PC-3 (cell line): Measurements from ENCODE around the gene HTR1A. TPM values are rescaled to one million over a fixed set of nuclear protein-coding genes. Genes with fewer than 3 reads are reported as not detected.

ENCODE experiments used
- ATAC-seq: fragments of 200-7000 bp; cut with Tn5 transposase; 2 replicates; pipeline ENCODE4 v1.9.1; 2020; ENCODE audit warnings: mild to moderate bottlenecking, moderate library complexity
- BruUV-seq: library from RNA; stranded (reverse); fragments of 400-500 nt; replicated peaks from 2 replicates; lab custom pipeline; 2021; lab: Mats Ljungman, UMichigan
- CTCF ChIA-PET: fragments of 300-600 bp; sonication (Branson Sonifier 250); formaldehyde crosslinking; loops from one replicate; lab custom pipeline; 2022; ENCODE audit warnings: antibody characterized with exemption; lab: Charles Lee
- POLR2A ChIA-PET: fragments of 300-600 bp; sonication (Branson Sonifier 250); formaldehyde crosslinking; loops from one replicate; lab custom pipeline; 2022; ENCODE audit warnings: antibody characterized with exemption; ENCODE audit not compliant: unreplicated experiment; lab: Charles Lee
- DNase-seq: peaks from one replicate; pipeline ENCODE4 v3.0.0-alpha.2; 2015
- H2AFZ ChIP-seq: fragments of 300-600 bp; sonication (generic); 2 replicates; pipeline ENCODE4 v1.6.0; 2016; ENCODE audit warnings: antibody characterized with exemption, low read length
- H3F3A ChIP-seq: fragments of 300-600 bp; sonication (generic); one replicate; pipeline ENCODE4 v1.6.0; 2017; ENCODE audit warnings: antibody characterized with exemption, low read length, control low read depth, mild to moderate bottlenecking; ENCODE audit not compliant: unreplicated experiment
- H3K27ac ChIP-seq: fragments of 300-600 bp; sonication (generic); 2 replicates; pipeline ENCODE4 v1.5.1; 2016; ENCODE audit warnings: mild to moderate bottlenecking, low read length
- H3K27me3 ChIP-seq: fragments of 300-600 bp; sonication (generic); 2 replicates; pipeline ENCODE4 v1.6.1; 2016; ENCODE audit warnings: low read length, mixed read lengths
- H3K36me3 ChIP-seq: fragments of 300-600 bp; sonication (generic); 2 replicates; pipeline ENCODE4 v1.6.1; 2016; ENCODE audit warnings: low read depth, mixed run types, low read length, mixed read lengths
- H3K4me1 ChIP-seq: fragments of 300-600 bp; sonication (generic); 2 replicates; pipeline ENCODE4 v1.5.1; 2016; ENCODE audit warnings: low read length; ENCODE audit not compliant: insufficient read depth
- H3K4me2 ChIP-seq: fragments of 300-600 bp; sonication (generic); 2 replicates; pipeline ENCODE4 v1.6.0; 2016; ENCODE audit warnings: low read length
- H3K4me3 ChIP-seq: fragments of 300-600 bp; sonication (generic); 2 replicates; pipeline ENCODE4 v1.5.1; 2016; ENCODE audit warnings: mild to moderate bottlenecking, low read length, mixed read lengths
- H3K79me2 ChIP-seq: fragments of 300-600 bp; sonication (generic); 2 replicates; pipeline ENCODE4 v1.6.1; 2017; ENCODE audit warnings: low read length, mixed read lengths
- H3K9ac ChIP-seq: fragments of 300-600 bp; sonication (generic); 2 replicates; pipeline ENCODE4 v1.6.0; 2016; ENCODE audit warnings: mild to moderate bottlenecking, low read length
- H3K9me2 ChIP-seq: fragments of 300-600 bp; sonication (generic); replicated peaks from 2 replicates; pipeline ENCODE4 v1.6.1; 2016; ENCODE audit warnings: mixed run types, low read length, mixed read lengths
- H3K9me3 ChIP-seq: fragments of 300-600 bp; sonication (generic); 2 replicates; pipeline ENCODE4 v1.6.1; 2016; ENCODE audit warnings: low read length, mixed read lengths
- H4K20me1 ChIP-seq: fragments of 300-600 bp; sonication (generic); 2 replicates; pipeline ENCODE4 v1.6.1; 2016; ENCODE audit warnings: low read length, mixed read lengths
- EZH2 ChIP-seq: fragments of 300-600 bp; sonication (generic); IDR thresholded peaks from one replicate; pipeline ENCODE4 v1.6.1; 2017; ENCODE audit warnings: antibody characterized with exemption, mild to moderate bottlenecking, low read length; ENCODE audit not compliant: unreplicated experiment
- EZH2phosphoT487 ChIP-seq: fragments of 300-600 bp; sonication (generic); IDR thresholded peaks from 2 replicates; pipeline ENCODE4 v1.6.1; 2018; ENCODE audit warnings: mild to moderate bottlenecking, antibody characterized with exemption, low read length, borderline replicate concordance
- intact Hi-C: fragments of 100-400 bp; cut with micrococcal nuclease; formaldehyde crosslinking; loops from 2 replicates; pipeline ENCODE4 v1.9.0; 2023
- total RNA-seq: library from RNA; depleted of rRNA; stranded (reverse); fragments of >200 nt; gene quantifications from 2 replicates; pipeline ENCODE4 v1.2.3, GENCODE V29; 2014
- TF ChIP-seq, protein P1 (sequence below): fragments of 300-600 bp; sonication (generic); conservative IDR thresholded peaks from 2 replicates; pipeline ENCODE4 v1.5.1; 2017; ENCODE audit warnings: antibody characterized with exemption, low read depth, mild to moderate bottlenecking, low read length

Gene HTR1A
- total RNA-seq, 1 experiment from 2014 or later: not detected

DNA sequence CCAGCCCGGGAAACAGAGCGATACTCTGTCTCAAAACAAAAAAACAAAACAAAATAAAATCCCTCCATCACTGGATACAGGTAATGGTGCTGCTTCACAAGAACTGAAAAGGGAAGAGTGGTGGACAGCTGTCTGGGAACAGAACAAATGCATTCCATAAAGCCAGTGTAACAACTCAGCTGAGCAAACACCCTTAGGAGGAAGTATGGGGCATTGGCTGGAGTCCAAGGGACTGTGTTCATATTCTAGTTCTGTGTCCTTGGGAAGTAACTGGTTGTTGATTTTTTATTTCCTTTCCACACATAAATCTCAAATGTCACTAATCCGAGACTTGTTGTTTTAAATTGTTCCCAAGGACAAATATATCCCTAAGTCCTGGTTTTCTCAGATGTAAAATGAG, 38.3 kb downstream of the HTR1A start:
- no peaks in the 10 kb centered on the region for H3F3A ChIP-seq
- H3K4me2 ChIP-seq: no peak overlapping the region
- POLR2A ChIA-PET: interaction anchor here (0.6 kb wide), 1 partner anchor 133 kb away, joined by 4 read pairs; no protein-coding TSS in a partner anchor
- CTCF ChIA-PET: no interaction called here
- H3K4me1 ChIP-seq: no peaks in the 10 kb centered on the region
- H3K27me3 ChIP-seq: no peaks in the 10 kb centered on the region
- no peaks in the 10 kb centered on the region for H3K79me2 ChIP-seq
- intact Hi-C loops: no loop called here
- H4K20me1 ChIP-seq: no peaks in the 10 kb centered on the region
- DNase-seq (peak; percentile 71), ATAC-seq (peak; percentile 74)
- no peaks in the 10 kb centered on the region for H3K36me3 ChIP-seq
- H3K9me2 ChIP-seq: no peaks in the 10 kb centered on the region
- TF ChIP-seq EZH2 (no peak), EZH2phosphoT487 (no peak)
- TF ChIP-seq, protein P1, sequence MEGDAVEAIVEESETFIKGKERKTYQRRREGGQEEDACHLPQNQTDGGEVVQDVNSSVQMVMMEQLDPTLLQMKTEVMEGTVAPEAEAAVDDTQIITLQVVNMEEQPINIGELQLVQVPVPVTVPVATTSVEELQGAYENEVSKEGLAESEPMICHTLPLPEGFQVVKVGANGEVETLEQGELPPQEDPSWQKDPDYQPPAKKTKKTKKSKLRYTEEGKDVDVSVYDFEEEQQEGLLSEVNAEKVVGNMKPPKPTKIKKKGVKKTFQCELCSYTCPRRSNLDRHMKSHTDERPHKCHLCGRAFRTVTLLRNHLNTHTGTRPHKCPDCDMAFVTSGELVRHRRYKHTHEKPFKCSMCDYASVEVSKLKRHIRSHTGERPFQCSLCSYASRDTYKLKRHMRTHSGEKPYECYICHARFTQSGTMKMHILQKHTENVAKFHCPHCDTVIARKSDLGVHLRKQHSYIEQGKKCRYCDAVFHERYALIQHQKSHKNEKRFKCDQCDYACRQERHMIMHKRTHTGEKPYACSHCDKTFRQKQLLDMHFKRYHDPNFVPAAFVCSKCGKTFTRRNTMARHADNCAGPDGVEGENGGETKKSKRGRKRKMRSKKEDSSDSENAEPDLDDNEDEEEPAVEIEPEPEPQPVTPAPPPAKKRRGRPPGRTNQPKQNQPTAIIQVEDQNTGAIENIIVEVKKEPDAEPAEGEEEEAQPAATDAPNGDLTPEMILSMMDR: no peak
- no TSS peak for BruUV-seq
- no peak overlapping the region for H2AFZ ChIP-seq
- no peaks in the 10 kb centered on the region for H3K9me3 ChIP-seq
- no peak overlapping the region for H3K4me3 ChIP-seq
- H3K27ac ChIP-seq: no peak overlapping the region
- no peak overlapping the region for H3K9ac ChIP-seq

DNA sequence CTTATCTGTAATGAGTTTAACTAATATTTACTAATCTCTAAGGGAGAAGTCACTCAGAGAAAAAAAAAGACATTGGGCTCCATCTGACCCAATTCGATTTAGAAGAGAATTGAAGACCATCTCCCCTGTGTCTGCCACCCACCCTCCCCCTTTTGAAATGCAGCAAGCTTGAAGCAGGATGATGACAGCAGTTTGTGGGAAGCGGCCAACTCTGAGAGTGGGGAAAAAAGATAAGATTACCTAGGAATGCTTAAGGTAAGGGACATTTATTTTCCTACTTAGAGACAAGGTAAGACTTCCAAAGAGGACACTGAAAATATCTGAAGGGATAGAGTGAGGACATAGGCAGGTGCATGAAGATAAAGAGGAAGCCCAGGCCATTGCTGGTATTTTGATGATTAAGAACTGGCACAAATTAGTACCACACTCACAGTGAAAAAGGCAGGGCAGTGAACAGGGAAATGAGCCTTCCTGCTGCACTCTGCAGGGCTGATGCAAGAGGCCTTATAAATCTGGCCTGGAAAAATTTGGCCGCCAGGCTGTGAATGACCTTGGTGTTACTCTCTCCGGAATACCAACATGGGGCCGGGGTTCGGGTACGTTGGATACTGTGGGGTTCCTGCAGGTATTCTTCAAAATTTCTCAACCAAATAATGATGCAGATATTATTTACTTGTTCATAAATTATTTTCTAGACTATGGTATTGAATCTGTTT, 42.3 kb downstream of the HTR1A start:
- H3K9ac ChIP-seq: no peak overlapping the region
- intact Hi-C loops: no loop called here
- TF ChIP-seq EZH2phosphoT487: no peak
- TF ChIP-seq, protein P1: no peak
- TF ChIP-seq EZH2: no peak
- CTCF ChIA-PET: no interaction called here
- no peak overlapping the region for H3K27ac ChIP-seq
- H3K9me3 ChIP-seq: no peaks in the 10 kb centered on the region
- no peak overlapping the region for H2AFZ ChIP-seq
- H3K4me3 ChIP-seq: no peak overlapping the region
- no peaks in the 10 kb centered on the region for H3K79me2 ChIP-seq
- H4K20me1 ChIP-seq: no peaks in the 10 kb centered on the region
- DNase-seq: no peak
- POLR2A ChIA-PET: no interaction called here
- H3F3A ChIP-seq: no peaks in the 10 kb centered on the region
- H3K27me3 ChIP-seq: no peaks in the 10 kb centered on the region
- ATAC-seq: no peak
- peaks cover 4% of the 10 kb centered on the region; the same call in 1 of the 2 replicates for H3K4me1 ChIP-seq
- H3K9me2 ChIP-seq: no peaks in the 10 kb centered on the region
- H3K36me3 ChIP-seq: no peaks in the 10 kb centered on the region
- no peak overlapping the region for H3K4me2 ChIP-seq
- no TSS peak for BruUV-seq

DNA sequence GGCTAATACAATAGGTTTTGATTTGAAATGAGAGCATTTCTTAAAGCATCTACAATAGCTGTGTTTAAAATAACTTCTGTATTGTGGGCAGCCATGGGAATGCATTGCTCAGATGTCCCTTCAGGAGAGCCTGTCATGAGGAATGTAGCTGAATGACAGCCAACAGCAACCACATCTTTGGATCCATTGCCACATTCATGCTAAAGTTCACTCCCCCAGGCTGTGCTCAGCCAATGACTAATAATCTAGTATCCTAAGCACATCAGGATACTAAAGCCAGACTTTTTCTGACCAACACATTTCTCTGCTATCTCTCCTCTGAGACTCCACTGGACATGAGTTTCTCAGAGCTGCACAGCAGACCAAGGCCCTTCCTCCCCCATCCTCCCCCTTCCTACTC, 45.5 kb downstream of the HTR1A start:
- peak overlapping the region; percentile 33; the same call in 1 of the 2 replicates for H3K27ac ChIP-seq
- H3K36me3 ChIP-seq: no peaks in the 10 kb centered on the region
- BruUV-seq: no TSS peak
- H3K79me2 ChIP-seq: no peaks in the 10 kb centered on the region
- H3K9me3 ChIP-seq: no peaks in the 10 kb centered on the region
- peak; percentile 76 for DNase-seq
- peak; percentile 89 for ATAC-seq
- H3K4me1 ChIP-seq: peaks cover 4% of the 10 kb centered on the region; the same call in 1 of the 2 replicates
- no peak overlapping the region for H3K9ac ChIP-seq
- no peaks in the 10 kb centered on the region for H3K27me3 ChIP-seq
- H2AFZ ChIP-seq: no peak overlapping the region
- no peaks in the 10 kb centered on the region for H3F3A ChIP-seq
- H3K9me2 ChIP-seq: no peaks in the 10 kb centered on the region
- CTCF ChIA-PET: no interaction called here
- H3K4me2 ChIP-seq: no peak overlapping the region
- TF ChIP-seq, protein P1: no peak
- TF ChIP-seq EZH2: no peak
- TF ChIP-seq EZH2phosphoT487: no peak
- POLR2A ChIA-PET: no interaction called here
- H4K20me1 ChIP-seq: no peaks in the 10 kb centered on the region
- H3K4me3 ChIP-seq: no peak overlapping the region
- intact Hi-C loops: no loop called here
